ENCODE measurements around the gene PIGS.

The PIGS gene

GRCh38 chr17:28505986-28506665, 65.2 kb downstream of the PIGS start, which contains the start of gene FOXN1:
TSS of gene FOXN1 (plus strand) at chr17:28506348. CDS start at chr17:28523970, 17,622 bp downstream.
- no peak for DNase-seq

DNA sequence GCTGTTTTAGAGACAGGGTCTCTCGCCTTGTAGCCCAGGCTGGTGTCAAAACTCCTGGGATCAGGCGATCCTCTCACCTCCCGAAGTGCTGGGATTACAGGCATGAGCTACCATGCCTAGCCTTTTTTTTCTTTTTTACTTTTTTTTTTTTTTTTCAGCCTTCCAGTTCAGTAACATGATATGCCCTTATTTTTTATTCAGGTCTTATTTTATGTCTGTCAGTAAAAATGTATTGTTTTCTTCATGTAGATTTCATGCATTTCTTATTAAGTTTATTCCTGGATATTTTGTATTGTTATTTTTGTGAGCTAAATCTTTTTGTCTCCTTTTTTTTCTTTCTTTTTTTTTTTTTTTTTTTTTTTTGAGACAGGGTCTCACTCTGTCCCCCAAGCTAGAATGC, 67.9 kb downstream of the PIGS start:
- no peak for DNase-seq
